Loucy (cell line): ENCODE data around the gene SUPT6H.

Source experiments
- H2AFZ ChIP-seq: fragments of 200-600 bp; sonication (generic); 2 replicates; pipeline ENCODE4 v1.6.0; 2016; ENCODE audit warnings: antibody characterized with exemption, mild to moderate bottlenecking, low read length, moderate library complexity
- H3F3A ChIP-seq: fragments of 200-600 bp; 2 replicates; pipeline ENCODE4 v1.6.0; 2016; ENCODE audit warnings: antibody characterized with exemption, low read depth, mild to moderate bottlenecking
- H3K27me3 ChIP-seq: fragments of 200-600 bp; sonication (generic); 2 replicates; pipeline ENCODE4 v1.6.1; 2014; ENCODE audit warnings: low read length, mild to moderate bottlenecking; ENCODE audit not compliant: insufficient read depth, poor library complexity, severe bottlenecking
- H3K36me3 ChIP-seq: fragments of 200-600 bp; sonication (generic); 2 replicates; pipeline ENCODE4 v1.6.1; 2016; ENCODE audit warnings: low read length; ENCODE audit not compliant: insufficient read depth
- H3K4me1 ChIP-seq: fragments of 200-600 bp; sonication (generic); 2 replicates; pipeline ENCODE4 v1.5.1; 2014; ENCODE audit warnings: low read length, mild to moderate bottlenecking; ENCODE audit not compliant: insufficient read depth, poor library complexity, severe bottlenecking
- H3K4me2 ChIP-seq: fragments of 200-600 bp; sonication (generic); 2 replicates; pipeline ENCODE4 v1.6.0; 2014; ENCODE audit warnings: antibody characterized with exemption, low read length, low read depth, mild to moderate bottlenecking; ENCODE audit not compliant: poor library complexity, severe bottlenecking
- H3K4me3 ChIP-seq: fragments of 200-600 bp; sonication (generic); 2 replicates; pipeline ENCODE4 v1.5.1; 2014; ENCODE audit warnings: low read length, mild to moderate bottlenecking, mixed read lengths; ENCODE audit not compliant: poor library complexity, severe bottlenecking
- H3K79me2 ChIP-seq: fragments of 200-600 bp; sonication (generic); 2 replicates; pipeline ENCODE4 v1.6.1; 2014; ENCODE audit warnings: low read length; ENCODE audit not compliant: insufficient read depth
- H3K9ac ChIP-seq: fragments of 200-600 bp; sonication (generic); 2 replicates; pipeline ENCODE4 v1.6.0; 2014; ENCODE audit warnings: mild to moderate bottlenecking, low read depth, low read length, moderate library complexity; ENCODE audit not compliant: poor library complexity, severe bottlenecking
- H3K9me2 ChIP-seq: fragments of 200-600 bp; sonication (generic); replicated peaks from 2 replicates; pipeline ENCODE4 v1.6.1; 2016; ENCODE audit warnings: low read depth, low read length, mixed read lengths
- H3K9me3 ChIP-seq: fragments of 200-600 bp; sonication (generic); 2 replicates; pipeline ENCODE4 v1.6.1; 2014; ENCODE audit warnings: mild to moderate bottlenecking, antibody characterized with exemption, low read length, low read depth; ENCODE audit not compliant: insufficient read depth
- H4K20me1 ChIP-seq: fragments of 200-600 bp; sonication (generic); 2 replicates; pipeline ENCODE4 v1.6.0; 2014; ENCODE audit warnings: antibody characterized with exemption, low read length, mild to moderate bottlenecking; ENCODE audit not compliant: insufficient read depth, poor library complexity, severe bottlenecking
- EZH2phosphoT487 ChIP-seq: fragments of 200-600 bp; IDR thresholded peaks from 2 replicates; pipeline ENCODE4 v1.6.1; 2018; ENCODE audit warnings: antibody characterized with exemption, mild to moderate bottlenecking, moderate library complexity, borderline replicate concordance
- TF ChIP-seq, protein P1 (sequence below): fragments of 200-600 bp; sonication (generic); conservative IDR thresholded peaks from 2 replicates; pipeline ENCODE4 v1.5.1; 2014; ENCODE audit warnings: mild to moderate bottlenecking, antibody characterized with exemption, low read length

Gene SUPT6H

DNA sequence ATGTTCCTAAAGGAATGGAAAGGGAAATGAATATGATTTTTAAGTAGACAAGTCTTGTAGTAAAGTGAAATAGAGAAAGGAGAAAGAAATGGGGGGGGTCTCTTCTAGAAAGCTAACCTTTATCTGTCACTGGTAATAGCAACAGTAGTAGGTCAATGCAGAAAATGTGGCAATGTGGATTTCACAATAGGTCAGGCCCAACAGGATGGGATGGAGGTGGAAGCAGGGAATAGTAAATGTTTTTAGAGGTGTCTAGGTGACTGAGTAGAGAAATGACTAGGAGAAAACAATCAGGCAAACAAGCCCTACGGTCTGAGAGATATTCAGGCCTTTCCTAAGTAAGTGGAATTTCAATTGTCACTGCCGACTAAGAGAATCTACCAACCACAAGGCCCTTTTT, 42.0 kb upstream of the SUPT6H start:
- Histone ChIP-seq H3K4me2 (no peak overlapping the region), H2AFZ (no peak overlapping the region), H3K9ac (no peak overlapping the region), H3K4me3 (no peak overlapping the region), H3F3A (no peaks in the 10 kb centered on the region), H3K36me3 (peaks cover 88% of the 10 kb centered on the region), H3K9me3 (no peaks in the 10 kb centered on the region), H3K79me2 (no peaks in the 10 kb centered on the region), H3K4me1 (no peaks in the 10 kb centered on the region), H3K27me3 (no peaks in the 10 kb centered on the region), H3K9me2 (no peaks in the 10 kb centered on the region), H4K20me1 (no peaks in the 10 kb centered on the region)
- no peak for TF ChIP-seq EZH2phosphoT487
- TF ChIP-seq, protein P1, sequence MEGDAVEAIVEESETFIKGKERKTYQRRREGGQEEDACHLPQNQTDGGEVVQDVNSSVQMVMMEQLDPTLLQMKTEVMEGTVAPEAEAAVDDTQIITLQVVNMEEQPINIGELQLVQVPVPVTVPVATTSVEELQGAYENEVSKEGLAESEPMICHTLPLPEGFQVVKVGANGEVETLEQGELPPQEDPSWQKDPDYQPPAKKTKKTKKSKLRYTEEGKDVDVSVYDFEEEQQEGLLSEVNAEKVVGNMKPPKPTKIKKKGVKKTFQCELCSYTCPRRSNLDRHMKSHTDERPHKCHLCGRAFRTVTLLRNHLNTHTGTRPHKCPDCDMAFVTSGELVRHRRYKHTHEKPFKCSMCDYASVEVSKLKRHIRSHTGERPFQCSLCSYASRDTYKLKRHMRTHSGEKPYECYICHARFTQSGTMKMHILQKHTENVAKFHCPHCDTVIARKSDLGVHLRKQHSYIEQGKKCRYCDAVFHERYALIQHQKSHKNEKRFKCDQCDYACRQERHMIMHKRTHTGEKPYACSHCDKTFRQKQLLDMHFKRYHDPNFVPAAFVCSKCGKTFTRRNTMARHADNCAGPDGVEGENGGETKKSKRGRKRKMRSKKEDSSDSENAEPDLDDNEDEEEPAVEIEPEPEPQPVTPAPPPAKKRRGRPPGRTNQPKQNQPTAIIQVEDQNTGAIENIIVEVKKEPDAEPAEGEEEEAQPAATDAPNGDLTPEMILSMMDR: no peak

DNA sequence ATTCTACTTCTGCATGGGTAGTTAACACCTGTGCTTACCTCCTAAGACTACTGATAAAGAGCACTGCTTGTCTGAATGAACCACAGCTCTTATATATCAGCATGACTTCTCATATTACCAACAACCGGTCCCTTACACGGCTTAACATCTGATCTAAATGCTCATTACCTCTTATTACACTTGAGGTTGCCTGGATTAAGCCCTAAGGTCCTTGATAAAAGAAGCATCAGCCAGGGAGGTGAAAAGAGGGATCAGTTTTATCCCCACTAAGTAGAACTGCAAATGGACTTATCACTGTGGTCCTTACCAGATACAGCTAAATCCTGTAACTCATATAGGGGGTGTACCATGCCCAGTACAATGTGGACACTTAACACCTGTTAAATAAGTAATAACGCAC, 39.8 kb upstream of the SUPT6H start:
- Histone ChIP-seq H4K20me1 (no peaks in the 10 kb centered on the region), H3K9me3 (no peaks in the 10 kb centered on the region), H3K9me2 (no peaks in the 10 kb centered on the region), H3K79me2 (no peaks in the 10 kb centered on the region), H3K4me3 (no peak overlapping the region), H3K9ac (no peak overlapping the region), H3K4me1 (no peaks in the 10 kb centered on the region), H3K36me3 (peaks cover 72% of the 10 kb centered on the region), H3K27me3 (no peaks in the 10 kb centered on the region), H3K4me2 (no peak overlapping the region), H2AFZ (no peak overlapping the region), H3F3A (no peaks in the 10 kb centered on the region)
- TF ChIP-seq, protein P1: no peak
- TF ChIP-seq EZH2phosphoT487: no peak

DNA sequence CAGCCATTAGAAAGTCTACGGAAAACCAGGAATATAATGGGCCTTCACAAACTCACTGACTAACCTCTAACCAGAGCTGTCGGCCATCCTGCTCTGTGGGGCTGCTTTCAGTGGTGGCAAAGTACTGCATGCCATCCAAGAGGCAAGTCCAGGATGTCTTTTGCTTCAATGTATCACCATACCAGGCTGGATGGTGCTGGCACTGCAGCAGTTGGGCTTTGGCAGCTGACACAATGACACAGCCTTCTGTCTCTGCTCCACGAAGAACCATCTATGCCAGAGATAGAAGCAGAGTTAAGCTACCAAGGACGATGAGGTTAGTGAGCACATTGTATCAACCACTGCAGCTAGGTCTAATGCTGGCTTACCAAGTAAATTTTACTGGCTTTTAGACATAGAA, 38.3 kb upstream of the SUPT6H start:
- Histone ChIP-seq H3K9ac (no peak overlapping the region), H3K4me1 (no peaks in the 10 kb centered on the region), H2AFZ (no peak overlapping the region), H3K4me3 (no peak overlapping the region), H3K4me2 (no peak overlapping the region), H3K9me2 (no peaks in the 10 kb centered on the region), H3K79me2 (no peaks in the 10 kb centered on the region), H3K36me3 (peaks cover 71% of the 10 kb centered on the region), H3K27me3 (no peaks in the 10 kb centered on the region), H3F3A (no peaks in the 10 kb centered on the region), H3K9me3 (no peaks in the 10 kb centered on the region), H4K20me1 (no peaks in the 10 kb centered on the region)
- TF ChIP-seq, protein P1: no peak
- TF ChIP-seq EZH2phosphoT487: no peak
